WERI-Rb-1 (cell line): ENCODE results near the gene HNRNPDL.
"Not testable (repeated sequence)": the region's sequence is repeated elsewhere in the genome, so short reads cannot be mapped to it uniquely, and the experiment has no call there.

Experiments
- DNase-seq: peaks from one replicate; pipeline ENCODE4 v3.0.0-alpha.2; 2020
- H3K27ac ChIP-seq: fragments of 250-450 bp; sonication (Bioruptor Pico); 2 replicates; pipeline ENCODE4 v1.5.1; 2020; ENCODE audit warnings: mild to moderate bottlenecking, moderate library complexity
- H3K27me3 ChIP-seq: fragments of 250-450 bp; sonication (Bioruptor Pico); 2 replicates; pipeline ENCODE4 v1.5.1; 2021; ENCODE audit warnings: mild to moderate bottlenecking, low read depth, moderate library complexity; ENCODE audit not compliant: insufficient read depth, severe bottlenecking
- H3K36me3 ChIP-seq: fragments of 250-450 bp; sonication (Bioruptor Pico); 2 replicates; pipeline ENCODE4 v1.5.1; 2020; ENCODE audit warnings: mild to moderate bottlenecking, moderate library complexity
- H3K4me3 ChIP-seq: 2 replicates; pipeline ENCODE4 v1.5.1; 2011; ENCODE audit warnings: low read depth, mild to moderate bottlenecking, control low read depth, low read length
- H3K9me3 ChIP-seq: fragments of 250-450 bp; sonication (Bioruptor Pico); 2 replicates; pipeline ENCODE4 v1.5.1; 2021; ENCODE audit warnings: mild to moderate bottlenecking, moderate library complexity; ENCODE audit not compliant: severe bottlenecking
- TF ChIP-seq, protein P1 (sequence below): IDR thresholded peaks from 2 replicates; pipeline ENCODE4 v1.5.1; 2011; ENCODE audit warnings: low read depth, mild to moderate bottlenecking, control low read depth, inconsistent platforms, low read length

HNRNPDL gene

DNA sequence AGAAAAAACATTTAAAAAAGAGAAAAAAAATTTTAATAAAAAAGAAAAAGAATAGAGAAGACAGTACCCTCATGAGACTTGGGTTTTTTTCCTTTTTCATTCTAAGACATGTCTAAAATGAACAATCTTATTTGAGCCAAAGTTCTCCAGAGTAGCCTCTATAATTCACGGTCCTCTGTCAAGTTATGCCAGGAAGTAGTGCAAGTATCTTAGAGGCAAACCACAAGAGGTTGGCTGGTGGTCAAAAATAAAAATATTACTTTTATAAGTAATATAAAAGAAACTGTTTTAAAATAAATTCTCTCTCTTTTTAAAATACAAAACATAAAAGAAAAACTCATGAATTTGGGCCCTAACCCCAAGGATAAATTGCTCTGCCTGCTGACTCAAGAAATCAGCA lies 26.5 kb downstream of the HNRNPDL start:
- H3K36me3 ChIP-seq: no peaks in the 10 kb centered on the region
- H3K27ac ChIP-seq: no peak overlapping the region
- no peak for DNase-seq
- no peaks in the 10 kb centered on the region for H3K27me3 ChIP-seq
- TF ChIP-seq, protein P1, sequence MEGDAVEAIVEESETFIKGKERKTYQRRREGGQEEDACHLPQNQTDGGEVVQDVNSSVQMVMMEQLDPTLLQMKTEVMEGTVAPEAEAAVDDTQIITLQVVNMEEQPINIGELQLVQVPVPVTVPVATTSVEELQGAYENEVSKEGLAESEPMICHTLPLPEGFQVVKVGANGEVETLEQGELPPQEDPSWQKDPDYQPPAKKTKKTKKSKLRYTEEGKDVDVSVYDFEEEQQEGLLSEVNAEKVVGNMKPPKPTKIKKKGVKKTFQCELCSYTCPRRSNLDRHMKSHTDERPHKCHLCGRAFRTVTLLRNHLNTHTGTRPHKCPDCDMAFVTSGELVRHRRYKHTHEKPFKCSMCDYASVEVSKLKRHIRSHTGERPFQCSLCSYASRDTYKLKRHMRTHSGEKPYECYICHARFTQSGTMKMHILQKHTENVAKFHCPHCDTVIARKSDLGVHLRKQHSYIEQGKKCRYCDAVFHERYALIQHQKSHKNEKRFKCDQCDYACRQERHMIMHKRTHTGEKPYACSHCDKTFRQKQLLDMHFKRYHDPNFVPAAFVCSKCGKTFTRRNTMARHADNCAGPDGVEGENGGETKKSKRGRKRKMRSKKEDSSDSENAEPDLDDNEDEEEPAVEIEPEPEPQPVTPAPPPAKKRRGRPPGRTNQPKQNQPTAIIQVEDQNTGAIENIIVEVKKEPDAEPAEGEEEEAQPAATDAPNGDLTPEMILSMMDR: no peak
- no peak overlapping the region for H3K4me3 ChIP-seq
- no peaks in the 10 kb centered on the region for H3K9me3 ChIP-seq

- no peak for DNase-seq
- TF ChIP-seq, protein P1: no peak
- Histone ChIP-seq H3K9me3 (no peaks in the 10 kb centered on the region), H3K27me3 (no peaks in the 10 kb centered on the region), H3K27ac (no peak overlapping the region), H3K4me3 (no peak overlapping the region), H3K36me3 (no peaks in the 10 kb centered on the region)
Measured at GRCh38 chr4:82402196-82402775, 28.0 kb downstream of the HNRNPDL start.

- no peaks in the 10 kb centered on the region for H3K36me3 ChIP-seq
- H3K27me3 ChIP-seq: no peaks in the 10 kb centered on the region
- H3K27ac ChIP-seq: no peak overlapping the region
- TF ChIP-seq, protein P1: no peak
- H3K9me3 ChIP-seq: no peaks in the 10 kb centered on the region
- no peak overlapping the region for H3K4me3 ChIP-seq
- DNase-seq: no peak
Measured at GRCh38 chr4:82401600-82401999, 28.7 kb downstream of the HNRNPDL start.

- TF ChIP-seq, protein P1: no peak
- Histone ChIP-seq H3K27ac (no peak overlapping the region), H3K36me3 (no peaks in the 10 kb centered on the region), H3K27me3 (no peaks in the 10 kb centered on the region), H3K9me3 (no peaks in the 10 kb centered on the region), H3K4me3 (no peak overlapping the region)
- DNase-seq: no peak
Measured at GRCh38 chr4:82398263-82398662, 32.0 kb downstream of the HNRNPDL start.

DNA sequence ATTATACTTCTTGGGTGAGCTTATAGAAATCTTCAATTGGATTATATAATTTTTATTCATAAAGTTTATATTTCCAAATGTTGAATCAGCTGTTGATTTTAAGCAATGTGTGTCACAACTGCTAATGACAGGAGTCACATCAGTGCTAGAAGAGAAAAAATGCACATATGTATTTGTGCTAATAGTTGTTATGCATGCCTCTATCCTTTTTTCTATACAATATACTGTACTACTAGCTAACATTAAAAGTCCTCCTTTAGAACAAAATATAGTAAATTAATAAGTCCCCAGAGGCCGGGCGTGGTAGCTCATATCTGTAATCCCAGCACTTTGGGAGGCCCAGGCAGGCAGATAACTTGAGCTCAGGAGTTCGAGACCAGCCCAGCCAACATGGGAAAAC lies 32.7 kb downstream of the HNRNPDL start:
- DNase-seq: no peak
- Histone ChIP-seq H3K27ac (no peak overlapping the region), H3K4me3 (no peak overlapping the region), H3K36me3 (no peaks in the 10 kb centered on the region), H3K9me3 (no peaks in the 10 kb centered on the region), H3K27me3 (no peaks in the 10 kb centered on the region)
- TF ChIP-seq, protein P1: no peak

- no peak overlapping the region for H3K4me3 ChIP-seq
- no peaks in the 10 kb centered on the region for H3K27me3 ChIP-seq
- DNase-seq: no peak
- TF ChIP-seq, protein P1: no peak
- no peaks in the 10 kb centered on the region for H3K9me3 ChIP-seq
- H3K36me3 ChIP-seq: no peaks in the 10 kb centered on the region
- H3K27ac ChIP-seq: no peak overlapping the region
Measured at GRCh38 chr4:82394896-82395295, 35.4 kb downstream of the HNRNPDL start.

DNA sequence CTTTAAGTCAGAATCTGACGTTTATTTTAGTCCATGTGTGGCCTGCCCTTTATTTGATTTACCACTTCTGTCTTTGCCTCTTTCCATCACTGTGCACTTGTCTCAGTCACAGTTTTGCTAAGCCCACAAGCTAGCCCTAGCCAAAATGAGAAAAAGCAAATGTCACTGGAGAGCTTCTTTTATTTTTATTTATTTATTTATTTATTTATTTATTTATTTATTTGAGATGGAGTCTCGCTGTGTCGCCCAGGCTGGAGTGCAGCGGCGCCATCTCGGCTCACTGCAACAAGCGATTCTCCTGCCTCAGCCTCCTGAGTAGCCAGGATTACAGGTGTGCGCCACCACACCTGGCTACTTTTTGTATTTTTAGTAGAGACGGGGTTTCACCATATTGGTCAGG lies 40.2 kb downstream of the HNRNPDL start:
- H3K27me3 ChIP-seq, H3K4me3 ChIP-seq, H3K36me3 ChIP-seq, H3K27ac ChIP-seq, DNase-seq, H3K9me3 ChIP-seq: not testable (repeated sequence)
